Ovary (tissue), 3 donors: Measurements from ENCODE around the gene YDJC.

ENCODE experiments used
- EP300 ChIP-seq: sonication (generic); formaldehyde crosslinking; IDR thresholded peaks from one replicate; pipeline ENCODE4 v1.6.1; 2017; ENCODE audit warnings: antibody characterized with exemption
- POLR2A ChIP-seq: fragments of 450-650 bp; IDR thresholded peaks from one replicate; pipeline ENCODE4 v1.6.1; 2017; ENCODE audit warnings: antibody characterized with exemption, mild to moderate bottlenecking, moderate library complexity
- TF ChIP-seq, protein P1 (sequence below), 3 donors: fragments of 450-650 bp in 2 of 3; fragments of 200-600 bp in 1 of 3; IDR thresholded peaks; one replicate each; pipeline versions ENCODE4 v1.5.1 to v1.8.0; 2016 to 2022; ENCODE audit warnings: antibody characterized with exemption in 3 of 3, mild to moderate bottlenecking in 1 of 3
- donor health status: DM: no; HTN: no; CAD: no.

GRCh38 chr22:21636629-21637218 is 6.9 kb upstream of the YDJC start:
- TF ChIP-seq POLR2A, result no peak
- TF ChIP-seq EP300, result no peak
- TF ChIP-seq, protein P1, sequence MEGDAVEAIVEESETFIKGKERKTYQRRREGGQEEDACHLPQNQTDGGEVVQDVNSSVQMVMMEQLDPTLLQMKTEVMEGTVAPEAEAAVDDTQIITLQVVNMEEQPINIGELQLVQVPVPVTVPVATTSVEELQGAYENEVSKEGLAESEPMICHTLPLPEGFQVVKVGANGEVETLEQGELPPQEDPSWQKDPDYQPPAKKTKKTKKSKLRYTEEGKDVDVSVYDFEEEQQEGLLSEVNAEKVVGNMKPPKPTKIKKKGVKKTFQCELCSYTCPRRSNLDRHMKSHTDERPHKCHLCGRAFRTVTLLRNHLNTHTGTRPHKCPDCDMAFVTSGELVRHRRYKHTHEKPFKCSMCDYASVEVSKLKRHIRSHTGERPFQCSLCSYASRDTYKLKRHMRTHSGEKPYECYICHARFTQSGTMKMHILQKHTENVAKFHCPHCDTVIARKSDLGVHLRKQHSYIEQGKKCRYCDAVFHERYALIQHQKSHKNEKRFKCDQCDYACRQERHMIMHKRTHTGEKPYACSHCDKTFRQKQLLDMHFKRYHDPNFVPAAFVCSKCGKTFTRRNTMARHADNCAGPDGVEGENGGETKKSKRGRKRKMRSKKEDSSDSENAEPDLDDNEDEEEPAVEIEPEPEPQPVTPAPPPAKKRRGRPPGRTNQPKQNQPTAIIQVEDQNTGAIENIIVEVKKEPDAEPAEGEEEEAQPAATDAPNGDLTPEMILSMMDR (IDR thresholded peaks at IDR 0.05), result no peak
